OCI-LY3 (cell line): ENCODE measurements around the gene ROCK1.
"Not testable (repeated sequence)": the region's sequence is repeated elsewhere in the genome, so short reads cannot be mapped to it uniquely, and the experiment has no call there.

Source experiments
- H2AFZ ChIP-seq: fragments of 200-600, 300-600 bp; shearing (Covaris generic); 2 replicates; pipeline ENCODE4 v1.6.0; 2014; ENCODE audit warnings: antibody characterized with exemption, low read depth, low read length
- H3K27ac ChIP-seq: fragments of 200-600, 300-600 bp; sonication (generic); 2 replicates; pipeline ENCODE4 v1.5.1; 2014; ENCODE audit warnings: mild to moderate bottlenecking, low read length, moderate library complexity, mixed read lengths
- H3K27me3 ChIP-seq: fragments of 200-600, 300-600 bp; sonication (generic); 2 replicates; pipeline ENCODE4 v1.6.1; 2014; ENCODE audit warnings: low read depth, low read length, mixed read lengths
- H3K36me3 ChIP-seq: fragments of 200-600, 300-600 bp; sonication (generic); replicated peaks from 2 replicates; pipeline ENCODE3; 2014; ENCODE audit warnings: low read depth, low read length, mixed read lengths
- H3K4me1 ChIP-seq: fragments of 300-600, 200-600 bp; sonication (generic); 2 replicates; pipeline ENCODE4 v1.6.1; 2014; ENCODE audit warnings: low read length, mixed read lengths
- H3K4me2 ChIP-seq: fragments of 200-600, 300-600 bp; sonication (generic); 2 replicates; pipeline ENCODE4 v1.6.1; 2014; ENCODE audit warnings: low read length, mixed read lengths
- H3K4me3 ChIP-seq: fragments of 300-600, 200-600 bp; sonication (generic); 2 replicates; pipeline ENCODE4 v1.5.1; 2014; ENCODE audit warnings: antibody characterized with exemption, mild to moderate bottlenecking, low read length, moderate library complexity
- H3K79me2 ChIP-seq: fragments of 300-600, 200-600 bp; shearing (Covaris generic); 2 replicates; pipeline ENCODE4 v1.6.1; 2014; ENCODE audit warnings: mild to moderate bottlenecking, low read length, mixed read lengths
- H3K9ac ChIP-seq: fragments of 300-600, 200-600 bp; shearing (Covaris generic); 2 replicates; pipeline ENCODE4 v1.6.0; 2014; ENCODE audit warnings: mild to moderate bottlenecking, low read length, moderate library complexity
- H3K9me3 ChIP-seq: fragments of 200-600, 300-600 bp; shearing (Covaris generic); 2 replicates; pipeline ENCODE4 v1.6.1; 2014; ENCODE audit warnings: low read length, mixed read lengths; ENCODE audit not compliant: insufficient read depth
- H4K20me1 ChIP-seq: fragments of 200-600, 300-600 bp; sonication (generic); 2 replicates; pipeline ENCODE4 v1.6.1; 2016; ENCODE audit warnings: low read length, mixed read lengths; ENCODE audit not compliant: insufficient read depth
- CTCF ChIP-seq: fragments of 200-600, 300-600 bp; sonication (generic); IDR thresholded peaks from 2 replicates; pipeline ENCODE4 v1.5.1; 2014; ENCODE audit warnings: antibody characterized with exemption, low read length, low read depth
- EZH2phosphoT487 ChIP-seq: fragments of 200-600 bp; shearing (Covaris generic); IDR thresholded peaks from 2 replicates; pipeline ENCODE4 v1.6.1; 2018; ENCODE audit warnings: antibody characterized with exemption, mixed run types, low read depth

The ROCK1 gene

GRCh38 chr18:21141668-21142422 lies 30.2 kb upstream of the ROCK1 start:
- TF ChIP-seq EZH2phosphoT487 (no peak), CTCF (no peak)
- H3K4me3 ChIP-seq, result no peak overlapping the region
- no peaks in the 10 kb centered on the region for H3K9me3 ChIP-seq
- H3K9ac ChIP-seq, result no peak overlapping the region
- no peak overlapping the region for H3K4me2 ChIP-seq
- H2AFZ ChIP-seq, result no peak overlapping the region
- no peaks in the 10 kb centered on the region for H3K79me2 ChIP-seq
- H3K36me3 ChIP-seq, result no peaks in the 10 kb centered on the region
- no peaks in the 10 kb centered on the region for H3K4me1 ChIP-seq
- no peak overlapping the region for H3K27ac ChIP-seq
- no peaks in the 10 kb centered on the region for H4K20me1 ChIP-seq
- H3K27me3 ChIP-seq, result no peaks in the 10 kb centered on the region

GRCh38 chr18:21137719-21138488 lies 26.3 kb upstream of the ROCK1 start:
- H2AFZ ChIP-seq, H3K9ac ChIP-seq, H4K20me1 ChIP-seq, H3K9me3 ChIP-seq, H3K36me3 ChIP-seq, H3K4me1 ChIP-seq, H3K79me2 ChIP-seq, H3K27ac ChIP-seq, H3K4me3 ChIP-seq, H3K27me3 ChIP-seq, H3K4me2 ChIP-seq: not testable (repeated sequence)

- TF ChIP-seq CTCF, result peak; percentile 57
- TF ChIP-seq EZH2phosphoT487, result no peak
- Histone ChIP-seq H3K27me3 (no peaks in the 10 kb centered on the region), H3K36me3 (no peaks in the 10 kb centered on the region), H3K4me2 (no peak overlapping the region), H3K9me3 (no peaks in the 10 kb centered on the region), H3K4me1 (0 out of 2 replicates have a peak, but pooled peaks cover 3% of the 10 kb centered on the region), H3K27ac (no peak overlapping the region), H3K79me2 (no peaks in the 10 kb centered on the region), H3K4me3 (no peak overlapping the region), H3K9ac (no peak overlapping the region), H2AFZ (no peak overlapping the region), H4K20me1 (no peaks in the 10 kb centered on the region)
Observed at GRCh38 chr18:21134895-21135294, 23.3 kb upstream of the ROCK1 start.

GRCh38 chr18:21132398-21132918 lies 20.8 kb upstream of the ROCK1 start:
- Histone ChIP-seq H3K9ac (no peak overlapping the region), H3K4me2 (no peak overlapping the region), H3K27me3 (no peaks in the 10 kb centered on the region), H2AFZ (no peak overlapping the region), H3K4me3 (no peak overlapping the region), H3K4me1 (0 out of 2 replicates have a peak, but pooled peaks cover 3% of the 10 kb centered on the region), H3K79me2 (no peaks in the 10 kb centered on the region), H4K20me1 (no peaks in the 10 kb centered on the region), H3K9me3 (no peaks in the 10 kb centered on the region), H3K27ac (no peak overlapping the region), H3K36me3 (no peaks in the 10 kb centered on the region)
- TF ChIP-seq EZH2phosphoT487, result no peak
- no peak for TF ChIP-seq CTCF
